Muscle of leg (tissue), 11 donors: Measurements from ENCODE around the gene TCF12. TPM values are rescaled to one million over a fixed set of nuclear protein-coding genes. Genes with fewer than 3 reads are reported as not detected.
A peak's percentile ranks its signal among the peaks of the same experiment; 100 is the strongest.

Source experiments
- DNase-seq: peaks from one replicate; pipeline ENCODE4 v3.0.0; 2013
- H3K27ac ChIP-seq: one replicate; pipeline ENCODE4 v1.5.1; 2013; ENCODE audit warnings: mild to moderate bottlenecking, low read length, control low read depth
- H3K27me3 ChIP-seq: one replicate; pipeline ENCODE4 v1.6.1; 2013; ENCODE audit warnings: low read length; ENCODE audit not compliant: control insufficient read depth, insufficient read depth
- H3K36me3 ChIP-seq: one replicate; pipeline ENCODE4 v1.6.1; 2013; ENCODE audit warnings: low read length; ENCODE audit not compliant: control insufficient read depth, insufficient read depth
- H3K4me1 ChIP-seq: one replicate; pipeline ENCODE4 v1.6.1; 2013; ENCODE audit warnings: low read length; ENCODE audit not compliant: control insufficient read depth, insufficient read depth
- H3K4me3 ChIP-seq: one replicate; pipeline ENCODE4 v1.5.1; 2013; ENCODE audit warnings: low read length, control low read depth
- H3K9me3 ChIP-seq: replicated peaks from 2 replicates; pipeline ENCODE4 v1.6.1; 2013; ENCODE audit warnings: low read depth, low read length; ENCODE audit not compliant: control insufficient read depth
- WGBS: methylation state at CpG from one replicate; pipeline ENCODE4 v1.1.5; 2013; ENCODE audit warnings: missing lambda C conversion rate; ENCODE audit not compliant: insufficient coverage; 5-methylcytosine and 5-hydroxymethylcytosine counted together
- polyA plus RNA-seq, 8 donors: library from polyadenylated mRNA; unstranded; fragments of 120-200 nt; gene quantifications; one replicate each; pipeline versions ENCODE4 v1.2.1 to v1.2.3, GENCODE V29; 2013; ENCODE audit warnings: inconsistent platforms in 1 of 8, low replicate concordance in 1 of 8; ENCODE audit not compliant: insufficient read length in 8 of 8, insufficient read depth in 1 of 8
- total RNA-seq: library from RNA; stranded (reverse); fragments of 120-200 nt; gene quantifications from one replicate; pipeline ENCODE4 v1.2.4, GENCODE V29; 2013

Gene TCF12
- total and polyA plus RNA-seq, 9 donors = 79.1 to 147 (median 116) TPM

DNA sequence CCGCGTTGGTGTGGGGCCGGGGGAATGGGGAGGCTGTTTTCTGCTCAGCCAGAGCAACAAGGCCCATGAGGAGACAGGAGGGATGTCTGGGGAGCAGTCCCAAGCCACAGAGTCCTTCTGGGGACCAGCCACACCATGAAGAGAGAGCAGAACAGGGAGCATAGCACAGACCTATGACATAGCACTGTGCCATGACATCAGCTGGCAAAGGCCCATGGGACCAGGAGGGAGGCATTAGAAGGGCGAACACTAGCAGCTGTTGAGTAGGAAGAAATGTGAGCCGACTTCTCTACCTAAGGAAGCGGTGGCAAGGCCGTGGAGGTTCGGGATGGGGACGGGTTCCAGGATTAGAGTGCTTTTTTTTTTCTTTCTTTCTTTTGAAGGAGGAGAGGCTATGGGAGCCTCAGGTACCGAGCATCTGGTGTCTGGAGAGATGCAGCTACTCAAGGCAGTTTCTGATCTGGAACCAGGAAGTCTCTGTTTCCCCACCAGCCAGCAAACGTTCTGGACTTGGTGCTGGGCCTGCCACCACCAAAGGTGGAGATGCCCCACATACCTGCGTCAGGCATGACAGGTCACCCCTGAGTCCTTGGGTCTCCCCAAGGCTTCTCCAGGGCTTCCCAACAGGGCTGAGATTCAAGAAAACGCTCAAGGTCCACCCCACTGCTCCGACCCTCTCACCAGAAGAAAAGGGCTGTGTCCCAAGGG is 380.6 kb downstream of the TCF12 start:
- H3K36me3 ChIP-seq = peaks cover 2% of the 10 kb centered on the region
- peak; percentile 71 for DNase-seq
- H3K4me3 ChIP-seq = no peak overlapping the region
- no peaks in the 10 kb centered on the region for H3K27me3 ChIP-seq
- no peaks in the 10 kb centered on the region for H3K9me3 ChIP-seq
- peak overlapping the region; percentile 67 for H3K27ac ChIP-seq
- WGBS = 75% methylated on average over 6 of the region's 14 CpGs
- H3K4me1 ChIP-seq = peaks cover 11% of the 10 kb centered on the region

DNA sequence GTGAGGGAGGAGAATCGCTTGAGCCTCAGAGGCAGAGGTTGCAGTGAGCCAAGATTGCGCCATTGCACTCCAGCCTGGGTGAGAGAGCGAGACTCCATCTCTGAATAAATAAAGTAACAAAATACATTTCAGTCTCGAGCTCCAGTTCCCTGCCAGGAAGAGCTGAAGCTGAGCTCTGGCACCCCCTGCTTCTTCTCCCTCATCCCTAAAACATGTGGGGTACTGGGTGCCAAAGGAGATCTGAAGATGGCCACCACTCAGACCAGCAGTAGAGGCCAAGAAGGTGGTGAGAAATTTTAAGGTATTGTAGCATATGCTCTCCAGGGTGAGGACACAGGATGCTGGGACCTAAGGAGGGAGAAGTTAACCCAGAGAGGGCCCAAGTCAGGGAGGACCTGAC is 382.9 kb downstream of the TCF12 start:
- no peak for DNase-seq
- Histone ChIP-seq H3K9me3 (no peaks in the 10 kb centered on the region), H3K4me1 (peaks cover 13% of the 10 kb centered on the region), H3K4me3 (no peak overlapping the region), H3K27ac (no peak overlapping the region), H3K27me3 (no peaks in the 10 kb centered on the region), H3K36me3 (peaks cover 2% of the 10 kb centered on the region)
- WGBS = no CpG with 5 or more reads among the region's 4 CpGs

DNA sequence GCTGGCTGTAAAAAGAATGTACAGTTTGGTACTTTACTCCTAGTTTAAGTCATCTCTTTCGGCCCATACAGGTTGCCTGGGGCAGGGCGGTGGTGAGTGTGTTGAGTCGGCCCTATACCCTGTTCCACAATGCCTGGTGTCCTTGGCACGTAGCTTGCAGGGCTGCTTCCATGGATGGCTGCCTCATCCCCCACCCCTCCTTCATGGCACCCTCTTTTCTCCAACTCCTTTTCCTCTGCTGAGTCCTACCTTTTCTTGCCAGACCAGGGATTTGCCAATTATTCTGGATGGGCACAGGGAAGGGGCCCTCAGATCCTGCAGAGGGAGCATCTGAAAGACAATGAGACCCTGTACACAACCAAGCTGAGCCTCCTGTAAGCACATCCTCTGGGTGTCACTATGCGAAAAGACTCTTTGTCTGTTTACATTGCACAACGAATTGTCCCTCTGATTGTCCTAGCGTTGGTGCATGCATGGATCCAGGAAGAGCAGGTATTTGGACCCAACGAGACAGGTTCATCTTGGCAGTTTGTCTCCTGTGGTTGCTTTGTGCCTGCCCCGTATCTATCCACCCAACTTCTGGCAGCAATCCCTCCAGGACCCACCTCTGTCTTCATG is 384.3 kb downstream of the TCF12 start:
- H3K27ac ChIP-seq = no peak overlapping the region
- H3K4me1 ChIP-seq = peaks cover 20% of the 10 kb centered on the region
- no peak for DNase-seq
- no peaks in the 10 kb centered on the region for H3K9me3 ChIP-seq
- no peaks in the 10 kb centered on the region for H3K36me3 ChIP-seq
- no peak overlapping the region for H3K4me3 ChIP-seq
- WGBS = 81% methylated on average over 8 of the region's 9 CpGs
- H3K27me3 ChIP-seq = no peaks in the 10 kb centered on the region

DNA sequence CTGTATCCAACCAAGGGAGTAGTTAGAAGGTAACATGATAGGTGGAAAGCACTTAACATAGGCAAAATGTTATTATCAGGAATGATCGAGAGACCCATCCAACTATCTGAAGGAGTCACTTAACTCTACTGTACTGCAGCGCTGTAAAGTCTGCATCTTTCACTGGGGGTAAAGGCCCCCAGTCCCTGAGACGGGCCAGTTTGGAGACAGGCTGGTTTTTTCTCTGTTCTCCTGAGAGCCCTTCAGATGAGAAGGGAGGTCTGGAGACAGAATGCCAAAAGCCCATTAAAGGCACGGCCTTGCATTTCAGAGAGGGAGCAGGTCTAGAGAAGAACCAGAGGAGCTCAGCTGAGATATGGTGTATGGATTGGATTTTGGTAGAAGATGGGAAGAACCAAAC is 386.6 kb downstream of the TCF12 start:
- H3K4me1 ChIP-seq = peaks cover 10% of the 10 kb centered on the region
- no peaks in the 10 kb centered on the region for H3K9me3 ChIP-seq
- no peak overlapping the region for H3K27ac ChIP-seq
- 92% methylated on average over 1 of the region's 4 CpGs for WGBS
- no peaks in the 10 kb centered on the region for H3K36me3 ChIP-seq
- no peak overlapping the region for H3K4me3 ChIP-seq
- H3K27me3 ChIP-seq = no peaks in the 10 kb centered on the region
- no peak for DNase-seq

DNA sequence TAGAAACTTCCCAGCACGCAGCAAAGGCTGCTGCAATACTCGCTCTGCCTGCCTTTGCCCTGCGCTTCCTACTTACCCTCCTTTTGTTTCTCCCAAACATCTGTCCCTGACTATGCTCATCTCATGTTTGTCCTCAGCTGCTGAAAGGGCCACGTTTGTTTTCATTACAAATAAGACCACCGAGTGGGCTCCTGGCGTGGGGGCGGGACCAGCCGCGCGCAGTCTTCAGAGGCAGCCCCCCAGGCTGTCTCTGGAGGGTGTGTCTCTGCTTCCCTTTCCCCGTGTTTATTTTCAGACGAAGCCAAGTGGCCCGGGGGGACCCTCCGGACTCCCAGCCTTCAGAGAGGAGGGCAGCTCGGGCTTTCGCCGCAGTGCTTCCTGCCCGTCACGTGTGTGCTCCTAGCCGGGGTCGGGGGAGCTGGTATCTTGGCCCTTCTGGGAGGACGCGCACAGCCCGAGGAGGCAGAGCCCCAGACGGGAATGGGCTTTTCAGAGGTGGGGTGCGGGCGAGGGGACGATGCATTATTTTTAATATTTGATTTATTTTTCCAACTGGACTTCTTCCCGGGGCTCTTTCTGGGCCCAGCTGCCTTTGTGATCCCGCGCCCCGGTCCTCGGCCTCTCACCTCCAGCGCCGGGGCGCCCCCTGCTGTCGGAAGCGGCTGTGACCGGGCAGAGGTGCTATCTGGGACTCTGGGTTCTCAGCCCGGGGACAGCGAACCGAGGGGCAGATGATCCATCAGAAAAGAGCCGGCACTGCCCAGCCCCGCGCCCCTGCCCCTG is 387.9 kb downstream of the TCF12 start:
- peak; percentile 87 for DNase-seq
- Histone ChIP-seq H3K9me3 (no peaks in the 10 kb centered on the region), H3K27ac (peak overlapping the region; percentile 80), H3K4me1 (peaks cover 23% of the 10 kb centered on the region), H3K27me3 (no peaks in the 10 kb centered on the region), H3K36me3 (no peaks in the 10 kb centered on the region), H3K4me3 (peak overlapping the region; percentile 60)
- 4% methylated on average over 36 of the region's 45 CpGs for WGBS

DNA sequence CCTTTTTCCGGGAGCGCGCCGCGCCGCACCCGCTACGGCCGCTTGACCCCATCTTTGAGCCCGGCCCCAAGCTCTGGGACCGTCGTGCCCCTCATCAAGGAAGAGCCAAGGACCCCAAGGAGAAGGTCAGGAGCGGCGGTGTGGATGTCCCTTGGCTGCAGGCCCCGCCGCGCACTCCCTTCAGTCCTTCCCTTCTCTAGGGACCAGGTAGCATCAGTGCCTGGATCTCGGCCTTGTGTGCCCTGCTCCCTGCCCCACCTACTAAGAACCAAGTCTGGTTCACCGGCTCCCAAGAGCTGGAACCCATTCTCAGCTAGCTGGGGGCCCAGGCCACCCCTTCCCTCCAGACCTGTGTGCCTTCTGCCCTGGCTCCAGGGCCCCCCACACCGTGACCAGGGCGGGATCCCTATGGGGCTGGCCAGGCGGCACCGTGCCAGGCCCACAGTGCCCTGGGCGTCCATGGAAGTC is 388.5 kb downstream of the TCF12 start:
- WGBS = 25% methylated on average over 19 of the region's 24 CpGs
- no peak for DNase-seq
- peak overlapping the region; percentile 60 for H3K4me3 ChIP-seq

DNA sequence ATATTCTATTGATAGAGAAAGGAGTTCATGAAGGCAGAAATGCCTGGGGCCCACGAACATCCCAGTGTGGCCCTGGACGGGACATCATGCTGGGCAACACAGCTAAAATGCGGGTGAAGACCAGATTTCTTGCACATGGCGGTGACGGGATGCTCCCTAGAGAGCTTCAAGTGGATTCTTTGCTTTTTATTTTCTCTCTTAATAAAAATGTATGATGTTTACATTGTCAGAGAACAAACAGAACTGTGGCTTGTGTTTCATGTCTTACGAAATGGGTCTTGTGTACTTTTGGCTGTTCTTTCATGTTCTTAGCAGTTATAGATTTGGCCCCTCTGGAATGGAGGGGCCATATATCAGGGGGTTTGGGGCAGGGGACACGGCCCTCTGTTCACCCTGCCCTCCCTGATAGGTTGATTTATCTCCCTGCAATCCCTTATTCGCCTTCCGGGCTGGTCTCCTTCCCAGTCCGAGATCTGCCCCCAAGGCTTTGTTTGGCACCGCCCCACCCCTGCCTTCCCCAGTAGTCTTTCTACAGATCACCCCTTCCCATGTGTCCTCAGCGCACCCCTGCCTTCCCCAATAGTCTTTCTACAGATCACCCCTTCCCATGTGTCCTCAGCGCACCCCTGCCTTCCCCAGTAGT is 389.2 kb downstream of the TCF12 start:
- peaks cover 32% of the 10 kb centered on the region for H3K4me1 ChIP-seq
- H3K9me3 ChIP-seq = no peaks in the 10 kb centered on the region
- no peak overlapping the region for H3K27ac ChIP-seq
- H3K27me3 ChIP-seq = no peaks in the 10 kb centered on the region
- WGBS = 100% methylated on average over 1 of the region's 13 CpGs
- H3K4me3 ChIP-seq = no peak overlapping the region
- no peaks in the 10 kb centered on the region for H3K36me3 ChIP-seq
- no peak for DNase-seq

More for the DNA sequence above, 388.5 kb downstream of the TCF12 start:
- H3K9me3 ChIP-seq = no peaks in the 10 kb centered on the region
- no peak overlapping the region for H3K27ac ChIP-seq
- no peaks in the 10 kb centered on the region for H3K36me3 ChIP-seq
- H3K27me3 ChIP-seq = no peaks in the 10 kb centered on the region
- peaks cover 26% of the 10 kb centered on the region for H3K4me1 ChIP-seq

DNA sequence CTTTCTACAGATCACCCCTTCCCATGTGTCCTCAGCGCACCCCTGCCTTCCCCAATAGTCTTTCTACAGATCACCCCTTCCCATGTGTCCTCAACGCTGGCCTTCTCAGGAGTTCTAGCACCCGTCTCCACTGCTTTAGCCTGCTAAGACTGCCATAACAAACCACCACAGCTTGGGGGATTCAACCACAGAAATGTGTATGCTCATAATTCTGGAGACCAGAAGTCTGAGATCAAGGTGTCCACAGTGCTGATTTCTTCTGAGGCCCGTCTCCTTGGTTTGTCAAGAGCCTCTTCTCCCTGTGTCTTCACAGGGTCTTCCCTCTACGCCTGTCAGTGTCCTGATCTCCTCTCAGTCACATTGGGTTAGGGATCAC is 389.7 kb downstream of the TCF12 start:
- Histone ChIP-seq H3K4me1 (peaks cover 37% of the 10 kb centered on the region), H3K27ac (no peak overlapping the region)

DNA sequence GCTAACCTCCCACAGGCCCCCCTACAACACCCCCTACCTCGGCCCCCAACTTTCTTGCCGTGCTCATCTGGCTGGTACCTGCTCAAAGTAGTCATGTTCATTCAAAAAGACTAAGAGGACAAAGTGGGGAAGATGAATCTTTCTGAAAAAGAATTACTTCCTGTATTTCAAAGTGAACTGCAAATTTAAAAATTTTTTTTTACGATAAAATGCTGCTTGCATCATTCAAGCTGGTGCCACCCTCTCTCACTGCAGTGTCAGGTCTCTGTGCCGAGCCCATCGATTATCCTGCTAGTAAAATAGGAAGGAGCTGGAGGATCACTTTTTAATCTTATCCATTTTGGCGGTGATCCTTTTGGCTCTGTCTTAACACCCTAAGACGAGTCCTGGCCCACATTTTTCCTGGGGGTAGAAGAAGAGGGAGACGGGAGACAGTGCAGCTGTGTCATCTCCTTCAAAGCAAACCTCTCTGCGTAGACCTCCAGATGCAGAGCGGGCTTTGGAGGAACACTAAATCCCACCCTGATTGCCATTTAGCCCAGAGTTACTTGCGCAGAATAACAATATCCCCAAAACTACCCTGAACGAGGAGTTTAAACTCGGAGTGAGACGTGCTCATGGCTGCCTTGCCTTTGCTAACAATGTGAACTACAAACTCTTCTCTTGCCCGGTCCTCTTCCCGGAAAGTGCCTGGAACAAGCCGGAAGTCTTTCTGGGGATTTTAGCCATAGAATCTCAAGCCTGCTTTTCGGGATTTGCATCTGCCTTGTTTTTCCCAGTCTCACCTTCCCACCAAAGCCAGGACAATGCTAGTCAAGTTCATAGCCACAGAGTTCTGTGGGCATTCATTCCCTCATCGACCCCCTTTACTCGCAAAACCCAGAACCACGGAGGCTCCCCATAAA is 391.7 kb downstream of the TCF12 start:
- Histone ChIP-seq H3K27me3 (no peaks in the 10 kb centered on the region), H3K36me3 (no peaks in the 10 kb centered on the region), H3K9me3 (no peaks in the 10 kb centered on the region), H3K4me3 (no peak overlapping the region), H3K4me1 (peaks cover 49% of the 10 kb centered on the region), H3K27ac (peak overlapping the region; percentile 15)
- peak; percentile 49 for DNase-seq
- 30% methylated on average over 9 of the region's 21 CpGs for WGBS

More for the DNA sequence above, 389.7 kb downstream of the TCF12 start:
- H3K27me3 ChIP-seq = no peaks in the 10 kb centered on the region
- no peaks in the 10 kb centered on the region for H3K9me3 ChIP-seq
- no peak for DNase-seq
- WGBS = 84% methylated on average over 3 of the region's 5 CpGs
- H3K36me3 ChIP-seq = no peaks in the 10 kb centered on the region
- no peak overlapping the region for H3K4me3 ChIP-seq
